GM23338 (cell line): ENCODE results near the gene C4orf33.

Experiments used
- CREB1 ChIP-seq: fragments of 250-450 bp; sonication (Bioruptor Pico); IDR thresholded peaks from 2 replicates; pipeline ENCODE4 v1.5.0; 2020; ENCODE audit warnings: low read depth, mild to moderate bottlenecking, moderate library complexity
- CTCF ChIP-seq, 2 experiments: fragments of 200-600 bp in 1 of 2; sonication (generic) in 1 of 2; conservative IDR thresholded peaks; 2 replicates each; pipeline versions ENCODE4 v1.5.1 to v1.6.1; 2016 to 2017; ENCODE audit warnings: antibody characterized with exemption in 2 of 2, low read depth in 2 of 2, mild to moderate bottlenecking in 2 of 2, moderate library complexity in 1 of 2
- ETS1 ChIP-seq: IDR thresholded peaks from 2 replicates; pipeline ENCODE4 v1.6.1; 2016; ENCODE audit warnings: antibody characterized with exemption
- EZH2 ChIP-seq: fragments of 200-600 bp; sonication (generic); IDR thresholded peaks from one replicate; pipeline ENCODE4 v1.8.0; 2017; ENCODE audit warnings: antibody characterized with exemption, mild to moderate bottlenecking, low read depth; ENCODE audit not compliant: unreplicated experiment
- EZH2phosphoT487 ChIP-seq: fragments of 200-600 bp; sonication (generic); IDR thresholded peaks from one replicate; pipeline ENCODE4 v1.8.1; 2018; ENCODE audit warnings: antibody characterized with exemption; ENCODE audit not compliant: unreplicated experiment
- JUNB ChIP-seq: IDR thresholded peaks from one replicate; pipeline ENCODE4 v1.6.1; 2016; ENCODE audit warnings: antibody characterized with exemption; ENCODE audit not compliant: unreplicated experiment
- POLR2AphosphoS5 ChIP-seq: IDR thresholded peaks from 2 replicates; pipeline ENCODE4 v1.6.1; 2016; ENCODE audit warnings: antibody characterized with exemption, low read depth
- REST ChIP-seq: IDR thresholded peaks from one replicate; pipeline ENCODE4 v1.6.1; 2018; ENCODE audit warnings: antibody characterized with exemption; ENCODE audit not compliant: unreplicated experiment
- STAT1 ChIP-seq: IDR thresholded peaks from one replicate; pipeline ENCODE4 v1.6.1; 2016; ENCODE audit warnings: antibody characterized with exemption; ENCODE audit not compliant: unreplicated experiment
- ZNF114 ChIP-seq: fragments of 250-450 bp; sonication (Bioruptor Pico); IDR thresholded peaks from 2 replicates; pipeline ENCODE4 v1.5.0; 2020; ENCODE audit warnings: mild to moderate bottlenecking, moderate library complexity
- ZNF331 ChIP-seq: fragments of 250-450 bp; sonication (Bioruptor Pico); IDR thresholded peaks from 2 replicates; pipeline ENCODE4 v1.5.0; 2020; ENCODE audit warnings: low read depth, mild to moderate bottlenecking, moderate library complexity

- TF ChIP-seq CTCF (conservative IDR thresholded peaks at IDR 0.05; ENCODE audit: low read depth in 2 of 2) (no peak), STAT1 (no peak), CREB1 (CRISPR knock-in tag) (no peak), EZH2phosphoT487 (no peak), EZH2 (no peak), POLR2AphosphoS5 (no peak), REST (no peak), ETS1 (no peak), JUNB (no peak), ZNF331 (no peak), ZNF114 (CRISPR knock-in tag) (no peak)
Measured at GRCh38 chr4:129152350-129152749, 56.4 kb downstream of the C4orf33 start.
